Ishikawa (cell line): ENCODE measurements around the gene GRM5.

Experiments
- CEBPB ChIP-seq: IDR thresholded peaks from 2 replicates; pipeline ENCODE4 v1.6.1; 2012
- CREB1 ChIP-seq: IDR thresholded peaks from 2 replicates; pipeline ENCODE4 v1.6.1; 2012; ENCODE audit warnings: low read depth
- EGR1 ChIP-seq: IDR thresholded peaks from 2 replicates; pipeline ENCODE4 v1.6.1; 2012
- EP300 ChIP-seq: IDR thresholded peaks from 2 replicates; pipeline ENCODE4 v1.6.1; 2012; ENCODE audit warnings: borderline replicate concordance
- FOXM1 ChIP-seq: IDR thresholded peaks from 2 replicates; pipeline ENCODE4 v1.6.1; 2012; ENCODE audit warnings: low read depth, borderline replicate concordance
- MAX ChIP-seq: IDR thresholded peaks from 2 replicates; pipeline ENCODE4 v1.6.1; 2012
- NFIC ChIP-seq: IDR thresholded peaks from 2 replicates; pipeline ENCODE4 v1.6.1; 2012
- RAD21 ChIP-seq: IDR thresholded peaks from 2 replicates; pipeline ENCODE4 v1.6.1; 2012; ENCODE audit warnings: low read depth
- TAF1 ChIP-seq: IDR thresholded peaks from 2 replicates; pipeline ENCODE4 v1.6.1; 2012; ENCODE audit warnings: low read depth, mild to moderate bottlenecking
- TEAD4 ChIP-seq: IDR thresholded peaks from 2 replicates; pipeline ENCODE4 v1.6.1; 2012
- YY1 ChIP-seq: IDR thresholded peaks from 2 replicates; pipeline ENCODE4 v1.6.1; 2012; ENCODE audit warnings: low read depth
- ZBTB7A ChIP-seq: IDR thresholded peaks from 2 replicates; pipeline ENCODE4 v1.6.1; 2012; ENCODE audit warnings: low read depth
- TF ChIP-seq, protein P1 (sequence below): IDR thresholded peaks from 2 replicates; pipeline ENCODE4 v1.6.1; 2012; ENCODE audit warnings: low read depth, mild to moderate bottlenecking

GRCh38 chr11:88815505-88815904 lies 250.3 kb downstream of the GRM5 start:
- no peak for TF ChIP-seq CREB1
- no peak for TF ChIP-seq EGR1
- TF ChIP-seq RAD21 = no peak
- no peak for TF ChIP-seq TAF1
- TF ChIP-seq YY1 = no peak
- no peak for TF ChIP-seq ZBTB7A
- no peak for TF ChIP-seq MAX
- no peak for TF ChIP-seq TEAD4
- TF ChIP-seq EP300 = no peak
- no peak for TF ChIP-seq CEBPB
- TF ChIP-seq FOXM1 = no peak
- TF ChIP-seq NFIC = no peak
- TF ChIP-seq, protein P1, sequence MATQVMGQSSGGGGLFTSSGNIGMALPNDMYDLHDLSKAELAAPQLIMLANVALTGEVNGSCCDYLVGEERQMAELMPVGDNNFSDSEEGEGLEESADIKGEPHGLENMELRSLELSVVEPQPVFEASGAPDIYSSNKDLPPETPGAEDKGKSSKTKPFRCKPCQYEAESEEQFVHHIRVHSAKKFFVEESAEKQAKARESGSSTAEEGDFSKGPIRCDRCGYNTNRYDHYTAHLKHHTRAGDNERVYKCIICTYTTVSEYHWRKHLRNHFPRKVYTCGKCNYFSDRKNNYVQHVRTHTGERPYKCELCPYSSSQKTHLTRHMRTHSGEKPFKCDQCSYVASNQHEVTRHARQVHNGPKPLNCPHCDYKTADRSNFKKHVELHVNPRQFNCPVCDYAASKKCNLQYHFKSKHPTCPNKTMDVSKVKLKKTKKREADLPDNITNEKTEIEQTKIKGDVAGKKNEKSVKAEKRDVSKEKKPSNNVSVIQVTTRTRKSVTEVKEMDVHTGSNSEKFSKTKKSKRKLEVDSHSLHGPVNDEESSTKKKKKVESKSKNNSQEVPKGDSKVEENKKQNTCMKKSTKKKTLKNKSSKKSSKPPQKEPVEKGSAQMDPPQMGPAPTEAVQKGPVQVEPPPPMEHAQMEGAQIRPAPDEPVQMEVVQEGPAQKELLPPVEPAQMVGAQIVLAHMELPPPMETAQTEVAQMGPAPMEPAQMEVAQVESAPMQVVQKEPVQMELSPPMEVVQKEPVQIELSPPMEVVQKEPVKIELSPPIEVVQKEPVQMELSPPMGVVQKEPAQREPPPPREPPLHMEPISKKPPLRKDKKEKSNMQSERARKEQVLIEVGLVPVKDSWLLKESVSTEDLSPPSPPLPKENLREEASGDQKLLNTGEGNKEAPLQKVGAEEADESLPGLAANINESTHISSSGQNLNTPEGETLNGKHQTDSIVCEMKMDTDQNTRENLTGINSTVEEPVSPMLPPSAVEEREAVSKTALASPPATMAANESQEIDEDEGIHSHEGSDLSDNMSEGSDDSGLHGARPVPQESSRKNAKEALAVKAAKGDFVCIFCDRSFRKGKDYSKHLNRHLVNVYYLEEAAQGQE = no peak
